PC-9 (cell line): ENCODE data around the gene FILIP1. TPM values are rescaled to one million over a fixed set of nuclear protein-coding genes. Genes with fewer than 3 reads are reported as not detected.

ENCODE experiments used
- BruUV-seq: library from RNA; stranded (reverse); fragments of 400-500 nt; replicated peaks from 2 replicates; lab custom pipeline; 2021; lab: Mats Ljungman, UMichigan
- CTCF ChIA-PET: fragments of 300-600 bp; sonication (Branson Sonifier 250); formaldehyde crosslinking; loops from one replicate; lab custom pipeline; 2022; ENCODE audit warnings: antibody characterized with exemption; lab: Charles Lee
- POLR2A ChIA-PET: fragments of 300-600 bp; sonication (Branson Sonifier 250); formaldehyde crosslinking; loops from one replicate; lab custom pipeline; 2022; ENCODE audit warnings: antibody characterized with exemption; ENCODE audit not compliant: unreplicated experiment; lab: Charles Lee
- DNase-seq, 2 experiments: peaks; one replicate each; pipeline versions ENCODE4 v3.0.0 to v3.0.0-alpha.2; 2015 to 2022; ENCODE audit warnings: mixed read lengths in 1 of 2
- H2AFZ ChIP-seq: fragments of 200-600 bp; sonication (generic); 2 replicates; pipeline ENCODE4 v1.8.1; 2017; ENCODE audit warnings: antibody characterized with exemption
- H3F3A ChIP-seq: fragments of 200-600 bp; sonication (generic); 2 replicates; pipeline ENCODE4 v1.8.1; 2017; ENCODE audit warnings: antibody characterized with exemption, mild to moderate bottlenecking, low read depth; ENCODE audit not compliant: insufficient read depth
- H3K27ac ChIP-seq: fragments of 200-600 bp; sonication (generic); 2 replicates; pipeline ENCODE4 v1.6.1; 2016; ENCODE audit warnings: mixed run types
- H3K27me3 ChIP-seq: fragments of 200-600 bp; sonication (generic); 2 replicates; pipeline ENCODE4 v1.6.1; 2016; ENCODE audit warnings: low read depth, mixed run types; ENCODE audit not compliant: insufficient read depth
- H3K36me3 ChIP-seq: fragments of 200-600 bp; sonication (generic); 2 replicates; pipeline ENCODE4 v1.6.1; 2016; ENCODE audit warnings: low read depth, mixed run types
- H3K4me1 ChIP-seq: fragments of 200-600 bp; sonication (generic); replicated peaks from 2 replicates; pipeline ENCODE4 v1.6.1; 2016; ENCODE audit warnings: mixed run types; ENCODE audit not compliant: insufficient read depth
- H3K4me2 ChIP-seq: fragments of 200-600 bp; sonication (generic); 2 replicates; pipeline ENCODE4 v1.6.1; 2017; ENCODE audit warnings: mixed run types
- H3K4me3 ChIP-seq: fragments of 200-600 bp; sonication (generic); 2 replicates; pipeline ENCODE4 v1.6.1; 2016; ENCODE audit warnings: mixed run types
- H3K79me2 ChIP-seq: fragments of 200-600 bp; sonication (generic); 2 replicates; pipeline ENCODE4 v1.6.1; 2017; ENCODE audit warnings: low read depth, mixed run types
- H3K9me2 ChIP-seq: fragments of 200-600 bp; sonication (generic); 2 replicates; pipeline ENCODE4 v1.8.1; 2017; ENCODE audit warnings: mild to moderate bottlenecking; ENCODE audit not compliant: insufficient read depth
- H3K9me3 ChIP-seq: fragments of 200-600 bp; sonication (generic); 2 replicates; pipeline ENCODE4 v1.8.1; 2016; ENCODE audit warnings: low read depth; ENCODE audit not compliant: insufficient read depth
- H4K20me1 ChIP-seq: fragments of 200-600 bp; sonication (generic); 2 replicates; pipeline ENCODE4 v1.8.1; 2017; ENCODE audit not compliant: insufficient read depth
- EZH2 ChIP-seq: fragments of 200-600 bp; sonication (generic); IDR thresholded peaks from 2 replicates; pipeline ENCODE4 v1.8.0; 2017; ENCODE audit warnings: antibody characterized with exemption, low read depth
- intact Hi-C: fragments of 100-400 bp; cut with micrococcal nuclease; formaldehyde crosslinking; loops from one replicate; pipeline ENCODE4 v1.10.0; 2022; ENCODE audit not compliant: unreplicated experiment
- total RNA-seq: library from RNA; stranded (reverse); gene quantifications from 2 replicates; pipeline ENCODE4 v1.2.3, GENCODE V29; 2021
- TF ChIP-seq, protein P1 (sequence below): fragments of 200-600 bp; sonication (generic); conservative IDR thresholded peaks from 2 replicates; pipeline ENCODE4 v1.6.1; 2017; ENCODE audit warnings: mixed run types, antibody characterized with exemption, mild to moderate bottlenecking, moderate library complexity

Gene FILIP1
- total RNA-seq, 1 experiment from 2014 or later, result 0.15 TPM

DNA sequence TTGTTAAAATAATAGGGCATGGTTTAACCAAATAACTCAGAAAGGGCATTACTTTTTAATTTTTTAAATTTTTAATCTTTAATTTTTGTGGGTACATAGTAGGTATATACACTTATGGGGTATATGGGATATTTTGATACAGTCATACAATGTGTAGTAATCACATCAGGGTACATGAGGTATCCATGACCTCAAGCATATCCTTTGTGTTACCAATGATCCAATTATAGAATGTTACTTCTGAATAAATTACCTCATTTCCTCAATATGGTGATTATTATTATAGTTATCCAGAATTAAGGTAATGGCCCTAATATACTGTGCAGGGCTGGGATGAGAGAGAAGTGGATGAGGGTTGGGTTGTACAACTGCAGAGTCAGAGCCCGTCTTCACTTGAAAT lies 163.9 kb downstream of the FILIP1 start:
- no peak for DNase-seq
- CTCF ChIA-PET, result no interaction called here
- intact Hi-C loops, result no loop called here
- H3K27me3 ChIP-seq, result no peaks in the 10 kb centered on the region
- no peak overlapping the region for H3K4me3 ChIP-seq
- H3K27ac ChIP-seq, result no peak overlapping the region
- H2AFZ ChIP-seq, result no peak overlapping the region
- H3K4me2 ChIP-seq, result no peak overlapping the region
- H4K20me1 ChIP-seq, result no peaks in the 10 kb centered on the region
- no peaks in the 10 kb centered on the region for H3K4me1 ChIP-seq
- no peaks in the 10 kb centered on the region for H3K9me3 ChIP-seq
- H3F3A ChIP-seq, result no peaks in the 10 kb centered on the region
- H3K79me2 ChIP-seq, result no peaks in the 10 kb centered on the region
- no peaks in the 10 kb centered on the region for H3K36me3 ChIP-seq
- no TSS peak for BruUV-seq
- POLR2A ChIA-PET, result no interaction called here
- no peak for TF ChIP-seq EZH2
- TF ChIP-seq, protein P1, sequence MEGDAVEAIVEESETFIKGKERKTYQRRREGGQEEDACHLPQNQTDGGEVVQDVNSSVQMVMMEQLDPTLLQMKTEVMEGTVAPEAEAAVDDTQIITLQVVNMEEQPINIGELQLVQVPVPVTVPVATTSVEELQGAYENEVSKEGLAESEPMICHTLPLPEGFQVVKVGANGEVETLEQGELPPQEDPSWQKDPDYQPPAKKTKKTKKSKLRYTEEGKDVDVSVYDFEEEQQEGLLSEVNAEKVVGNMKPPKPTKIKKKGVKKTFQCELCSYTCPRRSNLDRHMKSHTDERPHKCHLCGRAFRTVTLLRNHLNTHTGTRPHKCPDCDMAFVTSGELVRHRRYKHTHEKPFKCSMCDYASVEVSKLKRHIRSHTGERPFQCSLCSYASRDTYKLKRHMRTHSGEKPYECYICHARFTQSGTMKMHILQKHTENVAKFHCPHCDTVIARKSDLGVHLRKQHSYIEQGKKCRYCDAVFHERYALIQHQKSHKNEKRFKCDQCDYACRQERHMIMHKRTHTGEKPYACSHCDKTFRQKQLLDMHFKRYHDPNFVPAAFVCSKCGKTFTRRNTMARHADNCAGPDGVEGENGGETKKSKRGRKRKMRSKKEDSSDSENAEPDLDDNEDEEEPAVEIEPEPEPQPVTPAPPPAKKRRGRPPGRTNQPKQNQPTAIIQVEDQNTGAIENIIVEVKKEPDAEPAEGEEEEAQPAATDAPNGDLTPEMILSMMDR, result no peak
- no peaks in the 10 kb centered on the region for H3K9me2 ChIP-seq

DNA sequence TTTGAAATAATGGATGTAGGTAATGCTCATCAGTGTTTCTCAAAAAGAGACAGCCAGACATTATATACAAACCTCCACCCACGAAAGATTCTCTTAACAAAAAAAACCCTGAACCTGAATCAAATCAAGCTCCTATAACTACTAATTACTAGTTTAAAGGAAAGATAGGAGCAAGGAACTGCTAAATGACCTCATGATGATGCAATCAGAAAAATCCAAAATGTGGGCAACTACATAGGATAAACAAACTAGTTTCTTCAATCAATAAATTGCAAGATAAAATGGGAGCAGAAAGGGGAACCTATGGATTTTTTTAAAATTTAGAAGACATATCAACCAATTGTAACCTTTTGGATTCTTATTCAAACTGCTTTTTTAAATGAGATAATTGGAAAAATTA lies 165.8 kb downstream of the FILIP1 start:
- DNase-seq, result no peak
- Histone ChIP-seq H3K27ac (no peak overlapping the region), H3K36me3 (no peaks in the 10 kb centered on the region), H3K79me2 (no peaks in the 10 kb centered on the region), H3K9me2 (no peaks in the 10 kb centered on the region), H3K4me2 (no peak overlapping the region), H2AFZ (no peak overlapping the region), H3K4me1 (no peaks in the 10 kb centered on the region), H3K4me3 (no peak overlapping the region), H3K27me3 (no peaks in the 10 kb centered on the region), H3F3A (no peaks in the 10 kb centered on the region), H3K9me3 (no peaks in the 10 kb centered on the region), H4K20me1 (no peaks in the 10 kb centered on the region)
- ChIA-PET POLR2A (no interaction called here), CTCF (no interaction called here)
- TF ChIP-seq, protein P1, result no peak
- TF ChIP-seq EZH2, result no peak
- no TSS peak for BruUV-seq
- intact Hi-C loops, result no loop called here

DNA sequence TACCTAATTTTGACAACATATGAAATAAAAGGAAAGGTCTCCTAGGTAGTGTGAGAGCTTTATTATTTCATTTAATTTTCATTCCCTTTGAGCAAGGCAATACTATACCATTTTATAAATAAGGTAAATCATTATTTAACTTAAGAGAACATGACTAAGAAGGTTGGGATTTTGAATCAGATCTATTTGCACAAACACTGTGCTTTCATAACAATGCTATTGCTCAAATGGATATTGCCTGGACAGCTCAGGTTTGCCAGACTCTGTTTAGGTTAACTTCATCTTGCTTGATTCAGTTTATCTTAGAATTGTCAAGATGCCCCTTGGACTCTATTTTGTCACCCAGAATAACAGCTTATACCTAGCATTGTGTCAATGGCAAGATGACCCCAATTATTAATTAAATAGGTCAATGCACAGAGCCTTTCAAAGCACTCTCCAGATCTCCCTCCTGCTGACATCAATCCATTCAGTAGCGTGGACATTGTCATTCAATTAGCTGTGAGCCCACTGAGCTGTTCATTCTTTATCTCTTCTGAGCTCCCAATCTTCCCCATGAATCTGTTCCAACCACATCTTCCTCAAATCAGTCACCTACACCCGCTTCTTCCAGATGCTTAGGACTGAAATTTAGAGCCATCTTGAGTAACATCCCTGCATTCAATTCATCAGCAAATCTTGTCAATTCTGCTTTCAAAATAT lies 166.9 kb downstream of the FILIP1 start:
- intact Hi-C loops, result no loop called here
- Histone ChIP-seq H3K27me3 (no peaks in the 10 kb centered on the region), H3F3A (no peaks in the 10 kb centered on the region), H3K9me2 (no peaks in the 10 kb centered on the region), H3K9me3 (no peaks in the 10 kb centered on the region), H4K20me1 (no peaks in the 10 kb centered on the region), H3K27ac (no peak overlapping the region), H3K4me1 (no peaks in the 10 kb centered on the region), H3K36me3 (no peaks in the 10 kb centered on the region), H3K4me2 (no peak overlapping the region), H3K4me3 (no peak overlapping the region), H2AFZ (no peak overlapping the region), H3K79me2 (no peaks in the 10 kb centered on the region)
- ChIA-PET CTCF (no interaction called here), POLR2A (interaction anchor here (0.6 kb wide), 1 partner anchor 75 kb away, joined by 3 read pairs; no protein-coding TSS in a partner anchor)
- no TSS peak for BruUV-seq
- DNase-seq, result no peak
- no peak for TF ChIP-seq EZH2
- TF ChIP-seq, protein P1, result no peak
